GM23338 (cell line): ENCODE data around the gene WIF1. TPM values are rescaled to one million over a fixed set of nuclear protein-coding genes. Genes with fewer than 3 reads are reported as not detected.
A peak's percentile ranks its signal among the peaks of the same experiment; 100 is the strongest.

ENCODE experiments used
- ATAC-seq: fragments of 200-7000 bp; cut with Tn5 transposase; 3 replicates; pipeline ENCODE4 v1.9.1; 2020
- DNase-seq: peaks from one replicate; pipeline ENCODE4 v3.0.0-alpha.2; 2015; ENCODE audit warnings: low spot score
- H2AFZ ChIP-seq: fragments of 200-600 bp; sonication (generic); 2 replicates; pipeline ENCODE4 v1.8.0; 2016; ENCODE audit warnings: antibody characterized with exemption, mild to moderate bottlenecking, moderate library complexity
- H3F3A ChIP-seq: fragments of 200-600 bp; sonication (generic); replicated peaks from 2 replicates; pipeline ENCODE4 v1.8.0; 2017; ENCODE audit warnings: antibody characterized with exemption, mixed run types, low read depth
- H3K27ac ChIP-seq: fragments of 200-600 bp; sonication (generic); 2 replicates; pipeline ENCODE4 v1.6.1; 2016; ENCODE audit warnings: low read depth
- H3K27me3 ChIP-seq: fragments of 200-600 bp; sonication (generic); 2 replicates; pipeline ENCODE4 v1.8.0; 2016; ENCODE audit warnings: mild to moderate bottlenecking, mixed run types, moderate library complexity; ENCODE audit not compliant: insufficient read depth
- H3K36me3 ChIP-seq: fragments of 200-600 bp; sonication (generic); 2 replicates; pipeline ENCODE4 v1.8.0; 2016; ENCODE audit warnings: mild to moderate bottlenecking; ENCODE audit not compliant: insufficient read depth
- H3K4me1 ChIP-seq: fragments of 200-600 bp; sonication (generic); 2 replicates; pipeline ENCODE4 v1.8.0; 2016; ENCODE audit warnings: mild to moderate bottlenecking, moderate library complexity; ENCODE audit not compliant: insufficient read depth
- H3K4me2 ChIP-seq: fragments of 200-600 bp; sonication (generic); 2 replicates; pipeline ENCODE4 v1.7.1; 2017; ENCODE audit warnings: mixed run types
- H3K4me3 ChIP-seq: fragments of 200-600 bp; sonication (generic); 2 replicates; pipeline ENCODE4 v1.6.1; 2016; ENCODE audit warnings: mixed run types
- H3K79me2 ChIP-seq: fragments of 200-600 bp; sonication (generic); replicated peaks from 2 replicates; pipeline ENCODE4 v1.8.0; 2017; ENCODE audit warnings: mild to moderate bottlenecking; ENCODE audit not compliant: insufficient read depth
- H3K9me2 ChIP-seq: fragments of 200-600 bp; sonication (generic); 2 replicates; pipeline ENCODE4 v1.8.0; 2017; ENCODE audit not compliant: insufficient read depth
- H4K20me1 ChIP-seq: fragments of 200-600 bp; sonication (generic); replicated peaks from 2 replicates; pipeline ENCODE4 v1.8.0; 2017; ENCODE audit warnings: mild to moderate bottlenecking; ENCODE audit not compliant: insufficient read depth
- H3K27ac Mint-ChIP-seq: 2 replicates; pipeline ENCODE4 v1.8.0; 2020; ENCODE audit warnings: inconsistent platforms, mild to moderate bottlenecking, moderate library complexity, mixed read lengths
- H3K27me3 Mint-ChIP-seq: 3 replicates; pipeline ENCODE4 v1.8.0; 2022; ENCODE audit warnings: low read depth, mild to moderate bottlenecking, moderate library complexity, mixed read lengths, inconsistent platforms; ENCODE audit not compliant: insufficient read depth, poor library complexity
- H3K36me3 Mint-ChIP-seq: 3 replicates; pipeline ENCODE4 v1.8.0; 2021; ENCODE audit warnings: low read depth, mild to moderate bottlenecking, inconsistent platforms, moderate library complexity, mixed read lengths
- H3K4me1 Mint-ChIP-seq: 3 replicates; pipeline ENCODE4 v1.8.0; 2020; ENCODE audit warnings: mild to moderate bottlenecking, inconsistent platforms, mixed read lengths
- H3K4me3 Mint-ChIP-seq: 3 replicates; pipeline ENCODE4 v1.8.0; 2021; ENCODE audit warnings: moderate library complexity, mild to moderate bottlenecking, inconsistent platforms, mixed read lengths
- H3K9me3 Mint-ChIP-seq: 3 replicates; pipeline ENCODE4 v1.8.0; 2020; ENCODE audit warnings: moderate library complexity, mild to moderate bottlenecking, inconsistent platforms, mixed read lengths
- EZH2 ChIP-seq: fragments of 200-600 bp; sonication (generic); IDR thresholded peaks from one replicate; pipeline ENCODE4 v1.8.0; 2017; ENCODE audit warnings: antibody characterized with exemption, mild to moderate bottlenecking, low read depth; ENCODE audit not compliant: unreplicated experiment
- EZH2phosphoT487 ChIP-seq: fragments of 200-600 bp; sonication (generic); IDR thresholded peaks from one replicate; pipeline ENCODE4 v1.8.1; 2018; ENCODE audit warnings: antibody characterized with exemption; ENCODE audit not compliant: unreplicated experiment
- NANOG ChIP-seq: IDR thresholded peaks from 2 replicates; pipeline ENCODE4 v1.6.1; 2016; ENCODE audit warnings: antibody characterized with exemption, borderline replicate concordance
- POLR2AphosphoS5 ChIP-seq: IDR thresholded peaks from 2 replicates; pipeline ENCODE4 v1.6.1; 2016; ENCODE audit warnings: antibody characterized with exemption, low read depth
- STAT1 ChIP-seq: IDR thresholded peaks from one replicate; pipeline ENCODE4 v1.6.1; 2016; ENCODE audit warnings: antibody characterized with exemption; ENCODE audit not compliant: unreplicated experiment
- ZNF114 ChIP-seq: fragments of 250-450 bp; sonication (Bioruptor Pico); IDR thresholded peaks from 2 replicates; pipeline ENCODE4 v1.5.0; 2020; ENCODE audit warnings: mild to moderate bottlenecking, moderate library complexity
- ZNF331 ChIP-seq: fragments of 250-450 bp; sonication (Bioruptor Pico); IDR thresholded peaks from 2 replicates; pipeline ENCODE4 v1.5.0; 2020; ENCODE audit warnings: low read depth, mild to moderate bottlenecking, moderate library complexity
- polyA plus RNA-seq: library from polyadenylated mRNA; unstranded; fragments of >200 nt; fragmentation: Nextera tagmentation; extraction: Ambion mirVana; gene quantifications from 2 replicates; pipeline ENCODE4 v1.2.1, GENCODE V29; 2016
- total RNA-seq: library from RNA; depleted of rRNA; stranded (reverse); fragments of >200 nt; shearing (Covaris generic); gene quantifications from 2 replicates; pipeline ENCODE4 v1.2.3, GENCODE V29; 2014
- TF ChIP-seq, protein P1 (sequence below), 2 experiments: fragments of 200-600 bp in 1 of 2; sonication (generic) in 1 of 2; conservative IDR thresholded peaks; 2 replicates each; pipeline versions ENCODE4 v1.5.1 to v1.6.1; 2016 to 2017; ENCODE audit warnings: antibody characterized with exemption in 2 of 2, low read depth in 2 of 2, mild to moderate bottlenecking in 2 of 2, moderate library complexity in 1 of 2
- TF ChIP-seq, protein P2 (sequence below): IDR thresholded peaks from 2 replicates; pipeline ENCODE4 v1.6.1; 2016; ENCODE audit warnings: antibody characterized with exemption
- TF ChIP-seq, protein P3 (sequence below): fragments of 250-450 bp; sonication (Bioruptor Pico); IDR thresholded peaks from 2 replicates; pipeline ENCODE4 v1.5.0; 2020; ENCODE audit warnings: mild to moderate bottlenecking, moderate library complexity

WIF1 gene
- total and polyA plus RNA-seq, 2 experiments from 2014 or later = 4.1 to 4.2 TPM

DNA sequence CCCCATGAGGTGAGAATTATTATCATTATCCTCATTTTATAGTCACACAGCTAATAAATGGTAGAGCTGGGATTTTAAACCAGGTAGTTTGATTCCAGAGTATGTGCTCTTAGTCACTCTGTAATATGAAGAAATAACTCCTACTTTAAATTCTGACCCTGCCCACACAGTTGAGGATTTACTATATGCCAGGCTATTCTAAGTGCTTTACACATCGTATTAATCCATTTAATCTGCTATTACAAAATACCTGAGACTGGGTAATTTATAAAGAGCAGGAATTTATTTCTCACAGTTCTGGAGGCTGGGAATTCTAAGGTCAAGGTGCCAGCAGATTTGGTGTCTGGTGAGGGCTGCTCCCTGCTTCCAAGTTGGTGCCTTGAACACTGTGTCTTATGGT, 19.6 kb upstream of the WIF1 start:
- H3K36me3 Mint-ChIP-seq = peaks cover 4% of the 10 kb centered on the region; the same call in 1 of the 3 replicates
- no peaks in the 10 kb centered on the region for H3K27me3 Mint-ChIP-seq
- peaks cover 4% of the 10 kb centered on the region; the same call in 2 of the 3 replicates for H3K9me3 Mint-ChIP-seq

DNA sequence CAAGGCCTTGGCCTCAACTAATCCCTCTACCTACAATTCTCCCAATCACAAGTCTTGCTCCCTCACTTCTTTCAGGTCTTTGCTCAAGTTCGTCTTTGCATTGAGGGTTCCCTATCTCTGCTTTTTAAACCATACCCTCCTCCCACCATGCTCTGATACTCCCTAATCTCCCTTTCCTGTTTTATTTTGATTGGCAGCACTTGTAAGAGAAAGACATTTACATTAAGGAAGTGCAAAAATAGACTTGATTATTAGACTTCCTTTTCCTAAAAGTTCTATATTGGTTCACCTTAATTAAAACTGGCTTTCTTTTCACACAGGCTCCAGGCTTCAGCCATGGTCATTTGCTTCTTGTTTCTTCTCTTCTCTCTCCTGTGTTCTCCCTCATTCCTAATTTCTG, 18.3 kb upstream of the WIF1 start:
- Mint-ChIP-seq H3K27ac (no peak overlapping the region), H3K27me3 (no peaks in the 10 kb centered on the region), H3K9me3 (peaks cover 7% of the 10 kb centered on the region; the same call in 2 of the 3 replicates), H3K4me1 (peaks cover 10% of the 10 kb centered on the region), H3K4me3 (no peak overlapping the region), H3K36me3 (peaks cover 4% of the 10 kb centered on the region; the same call in 1 of the 3 replicates)
- Histone ChIP-seq H3K4me3 (no peak overlapping the region), H3K4me1 (peaks cover 14% of the 10 kb centered on the region; the same call in 1 of the 2 replicates), H3K79me2 (no peaks in the 10 kb centered on the region), H3K4me2 (no peak overlapping the region), H3K27ac (no peak overlapping the region), H3F3A (no peaks in the 10 kb centered on the region), H4K20me1 (no peaks in the 10 kb centered on the region), H3K27me3 (no peaks in the 10 kb centered on the region), H3K9me2 (no peaks in the 10 kb centered on the region), H3K36me3 (no peaks in the 10 kb centered on the region), H2AFZ (peak overlapping the region; percentile 67)
- ATAC-seq = no peak
- no peak for DNase-seq
- TF ChIP-seq NANOG = no peak
- TF ChIP-seq, protein P1, sequence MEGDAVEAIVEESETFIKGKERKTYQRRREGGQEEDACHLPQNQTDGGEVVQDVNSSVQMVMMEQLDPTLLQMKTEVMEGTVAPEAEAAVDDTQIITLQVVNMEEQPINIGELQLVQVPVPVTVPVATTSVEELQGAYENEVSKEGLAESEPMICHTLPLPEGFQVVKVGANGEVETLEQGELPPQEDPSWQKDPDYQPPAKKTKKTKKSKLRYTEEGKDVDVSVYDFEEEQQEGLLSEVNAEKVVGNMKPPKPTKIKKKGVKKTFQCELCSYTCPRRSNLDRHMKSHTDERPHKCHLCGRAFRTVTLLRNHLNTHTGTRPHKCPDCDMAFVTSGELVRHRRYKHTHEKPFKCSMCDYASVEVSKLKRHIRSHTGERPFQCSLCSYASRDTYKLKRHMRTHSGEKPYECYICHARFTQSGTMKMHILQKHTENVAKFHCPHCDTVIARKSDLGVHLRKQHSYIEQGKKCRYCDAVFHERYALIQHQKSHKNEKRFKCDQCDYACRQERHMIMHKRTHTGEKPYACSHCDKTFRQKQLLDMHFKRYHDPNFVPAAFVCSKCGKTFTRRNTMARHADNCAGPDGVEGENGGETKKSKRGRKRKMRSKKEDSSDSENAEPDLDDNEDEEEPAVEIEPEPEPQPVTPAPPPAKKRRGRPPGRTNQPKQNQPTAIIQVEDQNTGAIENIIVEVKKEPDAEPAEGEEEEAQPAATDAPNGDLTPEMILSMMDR (conservative IDR thresholded peaks at IDR 0.05; ENCODE audit: low read depth in 2 of 2) = no peak
- TF ChIP-seq POLR2AphosphoS5 = no peak
- TF ChIP-seq, protein P2, sequence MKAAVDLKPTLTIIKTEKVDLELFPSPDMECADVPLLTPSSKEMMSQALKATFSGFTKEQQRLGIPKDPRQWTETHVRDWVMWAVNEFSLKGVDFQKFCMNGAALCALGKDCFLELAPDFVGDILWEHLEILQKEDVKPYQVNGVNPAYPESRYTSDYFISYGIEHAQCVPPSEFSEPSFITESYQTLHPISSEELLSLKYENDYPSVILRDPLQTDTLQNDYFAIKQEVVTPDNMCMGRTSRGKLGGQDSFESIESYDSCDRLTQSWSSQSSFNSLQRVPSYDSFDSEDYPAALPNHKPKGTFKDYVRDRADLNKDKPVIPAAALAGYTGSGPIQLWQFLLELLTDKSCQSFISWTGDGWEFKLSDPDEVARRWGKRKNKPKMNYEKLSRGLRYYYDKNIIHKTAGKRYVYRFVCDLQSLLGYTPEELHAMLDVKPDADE = no peak
- TF ChIP-seq ZNF114 (CRISPR knock-in tag) = no peak
- TF ChIP-seq, protein P3, sequence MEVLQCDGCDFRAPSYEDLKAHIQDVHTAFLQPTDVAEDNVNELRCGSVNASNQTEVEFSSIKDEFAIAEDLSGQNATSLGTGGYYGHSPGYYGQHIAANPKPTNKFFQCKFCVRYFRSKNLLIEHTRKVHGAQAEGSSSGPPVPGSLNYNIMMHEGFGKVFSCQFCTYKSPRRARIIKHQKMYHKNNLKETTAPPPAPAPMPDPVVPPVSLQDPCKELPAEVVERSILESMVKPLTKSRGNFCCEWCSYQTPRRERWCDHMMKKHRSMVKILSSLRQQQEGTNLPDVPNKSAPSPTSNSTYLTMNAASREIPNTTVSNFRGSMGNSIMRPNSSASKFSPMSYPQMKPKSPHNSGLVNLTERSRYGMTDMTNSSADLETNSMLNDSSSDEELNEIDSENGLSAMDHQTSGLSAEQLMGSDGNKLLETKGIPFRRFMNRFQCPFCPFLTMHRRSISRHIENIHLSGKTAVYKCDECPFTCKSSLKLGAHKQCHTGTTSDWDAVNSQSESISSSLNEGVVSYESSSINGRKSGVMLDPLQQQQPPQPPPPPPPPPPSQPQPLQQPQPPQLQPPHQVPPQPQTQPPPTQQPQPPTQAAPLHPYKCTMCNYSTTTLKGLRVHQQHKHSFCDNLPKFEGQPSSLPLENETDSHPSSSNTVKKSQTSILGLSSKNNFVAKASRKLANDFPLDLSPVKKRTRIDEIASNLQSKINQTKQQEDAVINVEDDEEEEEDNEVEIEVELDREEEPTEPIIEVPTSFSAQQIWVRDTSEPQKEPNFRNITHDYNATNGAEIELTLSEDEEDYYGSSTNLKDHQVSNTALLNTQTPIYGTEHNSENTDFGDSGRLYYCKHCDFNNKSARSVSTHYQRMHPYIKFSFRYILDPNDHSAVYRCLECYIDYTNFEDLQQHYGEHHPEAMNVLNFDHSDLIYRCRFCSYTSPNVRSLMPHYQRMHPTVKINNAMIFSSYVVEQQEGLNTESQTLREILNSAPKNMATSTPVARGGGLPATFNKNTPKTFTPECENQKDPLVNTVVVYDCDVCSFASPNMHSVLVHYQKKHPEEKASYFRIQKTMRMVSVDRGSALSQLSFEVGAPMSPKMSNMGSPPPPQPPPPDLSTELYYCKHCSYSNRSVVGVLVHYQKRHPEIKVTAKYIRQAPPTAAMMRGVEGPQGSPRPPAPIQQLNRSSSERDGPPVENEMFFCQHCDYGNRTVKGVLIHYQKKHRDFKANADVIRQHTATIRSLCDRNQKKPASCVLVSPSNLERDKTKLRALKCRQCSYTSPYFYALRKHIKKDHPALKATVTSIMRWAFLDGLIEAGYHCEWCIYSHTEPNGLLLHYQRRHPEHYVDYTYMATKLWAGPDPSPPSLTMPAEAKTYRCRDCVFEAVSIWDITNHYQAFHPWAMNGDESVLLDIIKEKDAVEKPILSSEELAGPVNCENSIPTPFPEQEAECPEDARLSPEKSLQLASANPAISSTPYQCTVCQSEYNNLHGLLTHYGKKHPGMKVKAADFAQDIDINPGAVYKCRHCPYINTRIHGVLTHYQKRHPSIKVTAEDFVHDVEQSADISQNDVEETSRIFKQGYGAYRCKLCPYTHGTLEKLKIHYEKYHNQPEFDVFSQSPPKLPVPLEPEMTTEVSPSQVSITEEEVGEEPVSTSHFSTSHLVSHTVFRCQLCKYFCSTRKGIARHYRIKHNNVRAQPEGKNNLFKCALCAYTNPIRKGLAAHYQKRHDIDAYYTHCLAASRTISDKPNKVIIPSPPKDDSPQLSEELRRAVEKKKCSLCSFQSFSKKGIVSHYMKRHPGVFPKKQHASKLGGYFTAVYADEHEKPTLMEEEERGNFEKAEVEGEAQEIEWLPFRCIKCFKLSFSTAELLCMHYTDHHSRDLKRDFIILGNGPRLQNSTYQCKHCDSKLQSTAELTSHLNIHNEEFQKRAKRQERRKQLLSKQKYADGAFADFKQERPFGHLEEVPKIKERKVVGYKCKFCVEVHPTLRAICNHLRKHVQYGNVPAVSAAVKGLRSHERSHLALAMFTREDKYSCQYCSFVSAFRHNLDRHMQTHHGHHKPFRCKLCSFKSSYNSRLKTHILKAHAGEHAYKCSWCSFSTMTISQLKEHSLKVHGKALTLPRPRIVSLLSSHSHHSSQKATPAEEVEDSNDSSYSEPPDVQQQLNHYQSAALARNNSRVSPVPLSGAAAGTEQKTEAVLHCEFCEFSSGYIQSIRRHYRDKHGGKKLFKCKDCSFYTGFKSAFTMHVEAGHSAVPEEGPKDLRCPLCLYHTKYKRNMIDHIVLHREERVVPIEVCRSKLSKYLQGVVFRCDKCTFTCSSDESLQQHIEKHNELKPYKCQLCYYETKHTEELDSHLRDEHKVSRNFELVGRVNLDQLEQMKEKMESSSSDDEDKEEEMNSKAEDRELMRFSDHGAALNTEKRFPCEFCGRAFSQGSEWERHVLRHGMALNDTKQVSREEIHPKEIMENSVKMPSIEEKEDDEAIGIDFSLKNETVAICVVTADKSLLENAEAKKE (CRISPR knock-in tag) = no peak
- TF ChIP-seq STAT1 = no peak
- TF ChIP-seq EZH2 = no peak

More for the DNA sequence above, 19.6 kb upstream of the WIF1 start:
- TF ChIP-seq POLR2AphosphoS5 = no peak
- TF ChIP-seq EZH2phosphoT487 = no peak
- no peak for TF ChIP-seq ZNF331 (CRISPR knock-in tag)
- TF ChIP-seq, protein P1 (conservative IDR thresholded peaks at IDR 0.05; ENCODE audit: low read depth in 2 of 2) = no peak
- Histone ChIP-seq H3K36me3 (no peaks in the 10 kb centered on the region), H3K4me1 (peaks cover 14% of the 10 kb centered on the region; the same call in 1 of the 2 replicates), H3K4me3 (no peak overlapping the region), H3K9me2 (no peaks in the 10 kb centered on the region), H3K4me2 (no peak overlapping the region), H3F3A (no peaks in the 10 kb centered on the region), H3K27ac (no peak overlapping the region), H3K79me2 (no peaks in the 10 kb centered on the region), H2AFZ (no peak overlapping the region), H4K20me1 (no peaks in the 10 kb centered on the region), H3K27me3 (no peaks in the 10 kb centered on the region)
- Mint-ChIP-seq H3K4me3 (no peak overlapping the region), H3K4me1 (peaks cover 10% of the 10 kb centered on the region), H3K27ac (no peak overlapping the region)
- DNase-seq (no peak), ATAC-seq (no peak)
